ENCODE data around the gene HSPA1A. TPM values are rescaled to one million over a fixed set of nuclear protein-coding genes. Genes with fewer than 3 reads are reported as not detected.

HSPA1A gene
- total and polyA plus RNA-seq, 4 donors = 117 to 541 (median 198) TPM

- no peak overlapping the region for H3K4me3 ChIP-seq (ENCODE audit: low read depth, low read length)
- H3K4me1 ChIP-seq (ENCODE audit: control insufficient read depth, insufficient read depth, low read length) = peaks cover 17% of the 10 kb centered on the region
- 80% methylated on average over 3 of the region's 4 CpGs for WGBS (ENCODE audit: insufficient coverage)
- no peak overlapping the region for H3K27ac ChIP-seq (ENCODE audit: low read depth, low read length)
- H3K27me3 ChIP-seq (ENCODE audit: control insufficient read depth, insufficient read depth, low read length) = no peaks in the 10 kb centered on the region
- H3K9me3 ChIP-seq (ENCODE audit: control insufficient read depth, insufficient read depth, low read length) = no peaks in the 10 kb centered on the region
- no peak for DNase-seq (ENCODE audit: low read depth in 4 of 6, low spot score in 6 of 6)
- H3K36me3 ChIP-seq (ENCODE audit: control insufficient read depth, insufficient read depth, low read length) = peaks cover 45% of the 10 kb centered on the region
Measured at GRCh38 chr6:31775184-31775583, 40.2 kb upstream of the HSPA1A start.

DNA sequence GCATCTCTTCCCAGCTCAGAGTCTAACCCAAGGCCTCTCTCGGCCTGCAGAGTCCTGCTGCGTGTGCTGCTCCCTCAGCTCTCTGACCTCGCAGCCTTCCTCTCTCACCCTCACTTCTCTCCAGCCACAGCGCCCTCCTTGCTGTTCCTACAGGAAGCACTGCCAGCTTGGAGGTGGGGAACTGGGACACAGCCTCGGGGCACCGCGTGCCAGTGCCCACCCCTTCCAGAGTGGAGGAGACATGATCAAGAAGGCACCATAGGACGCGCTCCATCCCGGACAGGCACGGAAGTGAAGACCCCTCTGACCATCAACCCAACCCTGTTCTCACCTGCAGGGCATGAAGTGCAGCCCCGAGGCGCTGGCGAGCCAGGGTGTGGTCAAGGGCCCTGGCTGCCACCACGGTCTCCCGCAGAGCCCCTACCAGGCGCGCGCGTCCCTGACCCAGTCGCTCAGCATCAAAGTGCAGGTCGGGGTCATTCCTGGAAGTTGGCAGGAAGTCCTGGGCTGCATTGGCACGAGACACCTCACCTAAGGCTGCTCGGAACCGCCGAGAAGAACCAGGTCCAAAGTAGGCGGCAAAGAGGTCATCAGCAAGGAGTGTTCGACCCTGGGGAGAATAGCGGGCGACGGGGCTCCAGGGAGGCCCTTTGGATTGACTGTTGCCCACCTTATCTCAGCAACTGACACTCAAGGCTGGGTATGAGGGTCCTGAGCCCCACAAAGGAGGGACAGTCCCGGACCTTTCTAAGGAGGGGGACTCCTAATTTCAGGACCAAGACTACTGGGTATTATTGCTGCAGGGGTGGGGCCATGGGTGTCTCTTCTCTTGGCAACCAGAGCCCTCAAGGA is 39.5 kb upstream of the HSPA1A start:
- no peaks in the 10 kb centered on the region for H3K9me3 ChIP-seq (ENCODE audit: control insufficient read depth, insufficient read depth, low read length)
- peaks cover 52% of the 10 kb centered on the region for H3K36me3 ChIP-seq (ENCODE audit: control insufficient read depth, insufficient read depth, low read length)
- 89% methylated on average over 32 of the region's 32 CpGs for WGBS (ENCODE audit: insufficient coverage)
- peaks cover 17% of the 10 kb centered on the region for H3K4me1 ChIP-seq (ENCODE audit: control insufficient read depth, insufficient read depth, low read length)
- H3K27me3 ChIP-seq (ENCODE audit: control insufficient read depth, insufficient read depth, low read length) = no peaks in the 10 kb centered on the region
- no peak overlapping the region for H3K4me3 ChIP-seq (ENCODE audit: low read depth, low read length)
- H3K27ac ChIP-seq (ENCODE audit: low read depth, low read length) = no peak overlapping the region
- no peak for DNase-seq (ENCODE audit: low read depth in 4 of 6, low spot score in 6 of 6)

GRCh38 chr6:31776485-31776988 is 38.8 kb upstream of the HSPA1A start:
- Histone ChIP-seq H3K27me3 (ENCODE audit: control insufficient read depth, insufficient read depth, low read length) (no peaks in the 10 kb centered on the region), H3K27ac (ENCODE audit: low read depth, low read length) (no peak overlapping the region), H3K9me3 (ENCODE audit: control insufficient read depth, insufficient read depth, low read length) (no peaks in the 10 kb centered on the region), H3K4me3 (ENCODE audit: low read depth, low read length) (no peak overlapping the region), H3K36me3 (ENCODE audit: control insufficient read depth, insufficient read depth, low read length) (peaks cover 59% of the 10 kb centered on the region), H3K4me1 (ENCODE audit: control insufficient read depth, insufficient read depth, low read length) (peaks cover 17% of the 10 kb centered on the region)
- no peak for DNase-seq (ENCODE audit: low read depth in 4 of 6, low spot score in 6 of 6)
- WGBS (ENCODE audit: insufficient coverage) = 50% methylated on average over 14 of the region's 14 CpGs

DNA sequence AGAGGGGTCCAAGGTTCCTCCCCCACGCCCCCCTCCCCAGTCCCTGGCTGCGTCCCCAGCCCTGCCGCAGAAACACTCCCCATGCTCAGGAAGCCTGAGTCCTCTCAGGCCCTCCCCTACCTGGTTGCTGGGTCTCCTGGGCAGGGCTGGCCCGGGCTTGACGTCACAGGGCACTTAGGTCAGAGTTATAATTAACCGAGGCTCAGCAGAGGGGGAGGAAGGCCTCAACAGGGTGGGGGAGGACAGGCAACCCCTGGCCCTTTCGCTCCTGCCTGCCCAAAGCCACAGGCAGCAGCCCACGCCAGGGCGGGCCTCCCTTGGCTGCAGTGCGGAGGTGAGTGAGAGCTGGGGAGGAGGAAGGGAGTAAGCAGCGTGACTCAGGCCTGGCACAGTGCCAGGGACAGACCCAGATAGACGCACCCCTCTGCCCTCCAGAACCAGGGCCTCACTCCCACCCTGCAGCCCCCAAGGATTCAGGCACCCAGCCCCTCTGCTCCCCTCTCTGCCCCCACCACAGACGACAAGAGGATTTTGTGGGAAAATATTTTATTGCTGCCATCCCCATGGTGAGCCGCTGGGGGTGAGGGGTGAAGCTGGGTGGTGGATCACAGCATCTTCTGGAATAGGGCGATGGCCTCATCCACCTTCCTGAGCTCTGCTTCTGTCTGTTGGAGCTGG is 38.2 kb upstream of the HSPA1A start, which contains the start of gene VWA7:
TSS of gene VWA7 (minus strand) at position 340 of the 678 bp plus-strand sequence. CDS start 549 bp downstream, outside the sequence.
- peak in 2 of 6 donors; percentile 8 to 35 for DNase-seq (ENCODE audit: low read depth in 4 of 6, low spot score in 6 of 6)
- Histone ChIP-seq H3K27me3 (ENCODE audit: control insufficient read depth, insufficient read depth, low read length) (no peaks in the 10 kb centered on the region), H3K4me1 (ENCODE audit: control insufficient read depth, insufficient read depth, low read length) (peaks cover 17% of the 10 kb centered on the region), H3K36me3 (ENCODE audit: control insufficient read depth, insufficient read depth, low read length) (peaks cover 65% of the 10 kb centered on the region), H3K4me3 (ENCODE audit: low read depth, low read length) (no peak within 1 kb of the TSS), H3K27ac (ENCODE audit: low read depth, low read length) (no peak within 1 kb of the TSS), H3K9me3 (ENCODE audit: control insufficient read depth, insufficient read depth, low read length) (no peaks in the 10 kb centered on the region)
- WGBS (ENCODE audit: insufficient coverage) = 55% methylated on average over 8 of the region's 15 CpGs

GRCh38 chr6:31777667-31778050 is 37.7 kb upstream of the HSPA1A start:
- 100% methylated on average over 2 of the region's 5 CpGs for WGBS (ENCODE audit: insufficient coverage)
- Histone ChIP-seq H3K36me3 (ENCODE audit: control insufficient read depth, insufficient read depth, low read length) (peaks cover 70% of the 10 kb centered on the region), H3K4me3 (ENCODE audit: low read depth, low read length) (no peak overlapping the region)

GRCh38 chr6:31778193-31778592 is 37.1 kb upstream of the HSPA1A start:
- H3K9me3 ChIP-seq (ENCODE audit: control insufficient read depth, insufficient read depth, low read length) = no peaks in the 10 kb centered on the region
- no peak overlapping the region for H3K4me3 ChIP-seq (ENCODE audit: low read depth, low read length)
- H3K27me3 ChIP-seq (ENCODE audit: control insufficient read depth, insufficient read depth, low read length) = no peaks in the 10 kb centered on the region
- 83% methylated on average over 4 of the region's 5 CpGs for WGBS (ENCODE audit: insufficient coverage)
- peaks cover 13% of the 10 kb centered on the region for H3K4me1 ChIP-seq (ENCODE audit: control insufficient read depth, insufficient read depth, low read length)
- no peak overlapping the region for H3K27ac ChIP-seq (ENCODE audit: low read depth, low read length)
- no peak for DNase-seq (ENCODE audit: low read depth in 4 of 6, low spot score in 6 of 6)
- H3K36me3 ChIP-seq (ENCODE audit: control insufficient read depth, insufficient read depth, low read length) = peaks cover 75% of the 10 kb centered on the region

More at GRCh38 chr6:31777667-31778050, 37.7 kb upstream of the HSPA1A start:
- Histone ChIP-seq H3K27ac (ENCODE audit: low read depth, low read length) (no peak overlapping the region), H3K27me3 (ENCODE audit: control insufficient read depth, insufficient read depth, low read length) (no peaks in the 10 kb centered on the region), H3K4me1 (ENCODE audit: control insufficient read depth, insufficient read depth, low read length) (peaks cover 17% of the 10 kb centered on the region), H3K9me3 (ENCODE audit: control insufficient read depth, insufficient read depth, low read length) (no peaks in the 10 kb centered on the region)
- no peak for DNase-seq (ENCODE audit: low read depth in 4 of 6, low spot score in 6 of 6)

- H3K27ac ChIP-seq (ENCODE audit: low read depth, low read length) = no peak overlapping the region
- no peak overlapping the region for H3K4me3 ChIP-seq (ENCODE audit: low read depth, low read length)
- WGBS (ENCODE audit: insufficient coverage) = 95% methylated on average over 31 of the region's 43 CpGs
- H3K9me3 ChIP-seq (ENCODE audit: control insufficient read depth, insufficient read depth, low read length) = no peaks in the 10 kb centered on the region
- DNase-seq (ENCODE audit: low read depth in 4 of 6, low spot score in 6 of 6) = no peak
- peaks cover 14% of the 10 kb centered on the region for H3K4me1 ChIP-seq (ENCODE audit: control insufficient read depth, insufficient read depth, low read length)
- H3K36me3 ChIP-seq (ENCODE audit: control insufficient read depth, insufficient read depth, low read length) = peaks cover 86% of the 10 kb centered on the region
- H3K27me3 ChIP-seq (ENCODE audit: control insufficient read depth, insufficient read depth, low read length) = no peaks in the 10 kb centered on the region
Measured at GRCh38 chr6:31778999-31779885, 36.1 kb upstream of the HSPA1A start.

DNA sequence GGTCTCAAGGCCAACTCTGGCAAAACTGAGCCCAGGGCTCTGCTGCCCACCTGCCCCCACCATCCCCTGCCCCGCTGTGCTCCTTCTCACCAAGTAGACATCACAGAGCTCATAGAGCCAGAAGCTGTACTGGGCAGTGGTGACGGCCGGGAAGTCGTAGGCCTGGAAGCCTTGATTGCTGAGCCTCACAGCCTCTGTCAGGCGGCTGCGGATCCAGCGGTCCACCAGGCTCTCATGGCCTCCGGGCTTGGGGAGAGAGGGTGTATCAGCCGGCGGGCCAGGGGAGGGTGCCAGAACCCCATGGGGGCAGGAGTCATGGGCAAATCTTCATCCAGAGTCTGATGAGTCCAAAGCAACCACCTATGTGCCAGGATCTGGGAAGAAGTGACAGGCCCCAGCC is 35.4 kb upstream of the HSPA1A start:
- peaks cover 92% of the 10 kb centered on the region for H3K36me3 ChIP-seq (ENCODE audit: control insufficient read depth, insufficient read depth, low read length)
- 93% methylated on average over 10 of the region's 10 CpGs for WGBS (ENCODE audit: insufficient coverage)
- peaks cover 20% of the 10 kb centered on the region for H3K4me1 ChIP-seq (ENCODE audit: control insufficient read depth, insufficient read depth, low read length)
- no peaks in the 10 kb centered on the region for H3K27me3 ChIP-seq (ENCODE audit: control insufficient read depth, insufficient read depth, low read length)
- no peak overlapping the region for H3K27ac ChIP-seq (ENCODE audit: low read depth, low read length)
- H3K4me3 ChIP-seq (ENCODE audit: low read depth, low read length) = no peak overlapping the region
- H3K9me3 ChIP-seq (ENCODE audit: control insufficient read depth, insufficient read depth, low read length) = no peaks in the 10 kb centered on the region
- DNase-seq (ENCODE audit: low read depth in 4 of 6, low spot score in 6 of 6) = no peak

All from spinal cord (tissue), 10 donors.